Activated naive CD8-positive, alpha-beta T cell treated with anti-CD3 and anti-CD28 coated beads, Interleukin-2, amount 10 ng/mL, durations not matched to agents 7 days and 5 days (primary cell): ENCODE results near the gene ADGRL2. TPM values are rescaled to one million over a fixed set of nuclear protein-coding genes. Genes with fewer than 3 reads are reported as not detected.

Experiments
- ATAC-seq: fragments of 150-1000 bp; cut with Tn5 transposase; one replicate; pipeline ENCODE4 v1.10.0; 2021; ENCODE audit warnings: low read depth, moderate library complexity
- POLR2A ChIA-PET: fragments of 350-600 bp; sonication (Branson Sonifier 250); formaldehyde crosslinking; loops from one replicate; lab custom pipeline; 2021; ENCODE audit warnings: antibody characterized with exemption; lab: Charles Lee
- DNase-seq: peaks from one replicate; pipeline ENCODE4 v3.0.0; 2021
- H3K27ac Mint-ChIP-seq: one replicate; pipeline ENCODE4 v1.8.0; 2022; ENCODE audit warnings: mild to moderate bottlenecking, mixed read lengths
- H3K27me3 Mint-ChIP-seq: one replicate; pipeline ENCODE4 v1.8.0; 2022; ENCODE audit warnings: mild to moderate bottlenecking, moderate library complexity, mixed read lengths
- H3K36me3 Mint-ChIP-seq: one replicate; pipeline ENCODE4 v1.8.0; 2021; ENCODE audit warnings: mild to moderate bottlenecking, mixed read lengths
- H3K4me1 Mint-ChIP-seq: one replicate; pipeline ENCODE4 v1.8.0; 2021; ENCODE audit warnings: mixed read lengths
- H3K4me3 Mint-ChIP-seq: one replicate; pipeline ENCODE4 v1.8.0; 2022; ENCODE audit warnings: mild to moderate bottlenecking, moderate library complexity, mixed read lengths
- H3K9me3 Mint-ChIP-seq: one replicate; pipeline ENCODE4 v1.8.0; 2021; ENCODE audit warnings: mixed read lengths
- total RNA-seq, 2 experiments: library from RNA; stranded (reverse); gene quantifications; one replicate each; pipeline ENCODE4 v1.2.3, GENCODE V29; 2021

The ADGRL2 gene
- total RNA-seq, 2 experiments from 2014 or later = not detected

- Mint-ChIP-seq H3K4me1 (no peaks in the 10 kb centered on the region), H3K27ac (no peak overlapping the region), H3K27me3 (no peaks in the 10 kb centered on the region), H3K36me3 (no peaks in the 10 kb centered on the region), H3K9me3 (no peaks in the 10 kb centered on the region), H3K4me3 (no peak overlapping the region)
- DNase-seq = no peak
- POLR2A ChIA-PET = no interaction called here
- ATAC-seq = no peak
These were observed 174.3 kb downstream of the ADGRL2 start for GRCh38 chr1:81974883-81975555.

GRCh38 chr1:81976539-81976938 is 175.8 kb downstream of the ADGRL2 start:
- ATAC-seq (no peak), DNase-seq (no peak)
- Mint-ChIP-seq H3K27ac (no peak overlapping the region), H3K27me3 (no peaks in the 10 kb centered on the region), H3K4me3 (no peak overlapping the region), H3K9me3 (no peaks in the 10 kb centered on the region), H3K36me3 (no peaks in the 10 kb centered on the region), H3K4me1 (no peaks in the 10 kb centered on the region)
- POLR2A ChIA-PET = no interaction called here

GRCh38 chr1:81978945-81979344 is 178.2 kb downstream of the ADGRL2 start:
- ATAC-seq (no peak), DNase-seq (no peak)
- Mint-ChIP-seq H3K27me3 (no peaks in the 10 kb centered on the region), H3K4me1 (no peaks in the 10 kb centered on the region), H3K27ac (no peak overlapping the region), H3K9me3 (no peaks in the 10 kb centered on the region), H3K4me3 (no peak overlapping the region), H3K36me3 (no peaks in the 10 kb centered on the region)
- POLR2A ChIA-PET = no interaction called here

GRCh38 chr1:81982523-81982922 is 181.8 kb downstream of the ADGRL2 start:
- ATAC-seq = no peak
- no peaks in the 10 kb centered on the region for H3K27me3 Mint-ChIP-seq
- POLR2A ChIA-PET = no interaction called here

GRCh38 chr1:81989524-81989923 is 188.8 kb downstream of the ADGRL2 start:
- Mint-ChIP-seq H3K27me3 (no peaks in the 10 kb centered on the region), H3K4me1 (no peaks in the 10 kb centered on the region), H3K36me3 (no peaks in the 10 kb centered on the region), H3K27ac (no peak overlapping the region), H3K9me3 (no peaks in the 10 kb centered on the region), H3K4me3 (no peak overlapping the region)
- DNase-seq (no peak), ATAC-seq (no peak)
- POLR2A ChIA-PET = no interaction called here

More at GRCh38 chr1:81982523-81982922, 181.8 kb downstream of the ADGRL2 start:
- no peak for DNase-seq
- Mint-ChIP-seq H3K27ac (no peak overlapping the region), H3K9me3 (no peaks in the 10 kb centered on the region), H3K4me1 (no peaks in the 10 kb centered on the region), H3K4me3 (no peak overlapping the region), H3K36me3 (no peaks in the 10 kb centered on the region)

GRCh38 chr1:81990241-81990640 is 189.5 kb downstream of the ADGRL2 start:
- POLR2A ChIA-PET = no interaction called here
- no peaks in the 10 kb centered on the region for H3K4me1 Mint-ChIP-seq

GRCh38 chr1:81998165-81998564 is 197.4 kb downstream of the ADGRL2 start:
- H3K4me3 Mint-ChIP-seq = no peak overlapping the region
- no peaks in the 10 kb centered on the region for H3K36me3 Mint-ChIP-seq
- no peaks in the 10 kb centered on the region for H3K4me1 Mint-ChIP-seq
- H3K9me3 Mint-ChIP-seq = no peaks in the 10 kb centered on the region
- POLR2A ChIA-PET = no interaction called here
- no peak for DNase-seq
- no peak overlapping the region for H3K27ac Mint-ChIP-seq
- no peaks in the 10 kb centered on the region for H3K27me3 Mint-ChIP-seq
- no peak for ATAC-seq

More at GRCh38 chr1:81990241-81990640, 189.5 kb downstream of the ADGRL2 start:
- H3K36me3 Mint-ChIP-seq = no peaks in the 10 kb centered on the region
- no peak overlapping the region for H3K27ac Mint-ChIP-seq
- DNase-seq (no peak), ATAC-seq (no peak)
- H3K4me3 Mint-ChIP-seq = no peak overlapping the region
- H3K9me3 Mint-ChIP-seq = no peaks in the 10 kb centered on the region
- H3K27me3 Mint-ChIP-seq = no peaks in the 10 kb centered on the region

GRCh38 chr1:81999364-81999763 is 198.6 kb downstream of the ADGRL2 start:
- Mint-ChIP-seq H3K4me3 (no peak overlapping the region), H3K9me3 (no peaks in the 10 kb centered on the region), H3K27ac (no peak overlapping the region), H3K27me3 (no peaks in the 10 kb centered on the region), H3K36me3 (no peaks in the 10 kb centered on the region), H3K4me1 (no peaks in the 10 kb centered on the region)
- POLR2A ChIA-PET = no interaction called here
- no peak for ATAC-seq
- no peak for DNase-seq

- ATAC-seq (no peak), DNase-seq (no peak)
- no peaks in the 10 kb centered on the region for H3K27me3 Mint-ChIP-seq
- no peaks in the 10 kb centered on the region for H3K36me3 Mint-ChIP-seq
- POLR2A ChIA-PET = no interaction called here
- H3K9me3 Mint-ChIP-seq = no peaks in the 10 kb centered on the region
- H3K27ac Mint-ChIP-seq = no peak overlapping the region
- H3K4me3 Mint-ChIP-seq = no peak overlapping the region
- no peaks in the 10 kb centered on the region for H3K4me1 Mint-ChIP-seq
These were observed 199.5 kb downstream of the ADGRL2 start for GRCh38 chr1:82000221-82000620.

- no peaks in the 10 kb centered on the region for H3K27me3 Mint-ChIP-seq
- POLR2A ChIA-PET = no interaction called here
- ATAC-seq (no peak), DNase-seq (no peak)
- no peaks in the 10 kb centered on the region for H3K36me3 Mint-ChIP-seq
- H3K9me3 Mint-ChIP-seq = no peaks in the 10 kb centered on the region
- H3K4me3 Mint-ChIP-seq = no peak overlapping the region
- no peak overlapping the region for H3K27ac Mint-ChIP-seq
- H3K4me1 Mint-ChIP-seq = no peaks in the 10 kb centered on the region
These were observed 200.6 kb downstream of the ADGRL2 start for GRCh38 chr1:82001345-82001744.

- H3K27me3 Mint-ChIP-seq = no peaks in the 10 kb centered on the region
- H3K4me3 Mint-ChIP-seq = no peak overlapping the region
- H3K36me3 Mint-ChIP-seq = no peaks in the 10 kb centered on the region
- POLR2A ChIA-PET = no interaction called here
- H3K4me1 Mint-ChIP-seq = no peaks in the 10 kb centered on the region
- ATAC-seq (no peak), DNase-seq (no peak)
- H3K27ac Mint-ChIP-seq = no peak overlapping the region
- no peaks in the 10 kb centered on the region for H3K9me3 Mint-ChIP-seq
These were observed 207.1 kb downstream of the ADGRL2 start for GRCh38 chr1:82007804-82008203.

GRCh38 chr1:82013702-82014101 is 213.0 kb downstream of the ADGRL2 start:
- Mint-ChIP-seq H3K4me1 (no peaks in the 10 kb centered on the region), H3K36me3 (no peaks in the 10 kb centered on the region), H3K9me3 (no peaks in the 10 kb centered on the region), H3K27ac (no peak overlapping the region), H3K27me3 (no peaks in the 10 kb centered on the region), H3K4me3 (no peak overlapping the region)
- POLR2A ChIA-PET = no interaction called here
- DNase-seq (no peak), ATAC-seq (no peak)

- ATAC-seq (no peak), DNase-seq (no peak)
- Mint-ChIP-seq H3K4me3 (no peak overlapping the region), H3K27me3 (no peaks in the 10 kb centered on the region), H3K36me3 (no peaks in the 10 kb centered on the region), H3K27ac (no peak overlapping the region), H3K9me3 (no peaks in the 10 kb centered on the region), H3K4me1 (no peaks in the 10 kb centered on the region)
- POLR2A ChIA-PET = no interaction called here
These were observed 214.7 kb downstream of the ADGRL2 start for GRCh38 chr1:82015444-82015843.

GRCh38 chr1:82018319-82018718 is 217.6 kb downstream of the ADGRL2 start:
- H3K4me3 Mint-ChIP-seq = no peak overlapping the region
- H3K9me3 Mint-ChIP-seq = no peaks in the 10 kb centered on the region
- DNase-seq (no peak), ATAC-seq (no peak)
- H3K36me3 Mint-ChIP-seq = no peaks in the 10 kb centered on the region
- POLR2A ChIA-PET = no interaction called here
- H3K4me1 Mint-ChIP-seq = no peaks in the 10 kb centered on the region
- H3K27ac Mint-ChIP-seq = no peak overlapping the region
- H3K27me3 Mint-ChIP-seq = no peaks in the 10 kb centered on the region
